GM21723 (cell line): Measurements from ENCODE around the gene MMP17.

Experiments
- ATAC-seq: cut with Tn5 transposase; IDR thresholded peaks from one replicate; pipeline ENCODE4 v1.9.1; 2021; ENCODE audit warnings: mild to moderate bottlenecking, moderate library complexity; ENCODE audit not compliant: unreplicated experiment

The MMP17 gene

GRCh38 chr12:131892711-131893604 lies 64.8 kb downstream of the MMP17 start:
- no peak for ATAC-seq

- no peak for ATAC-seq
Observed at GRCh38 chr12:131893605-131894312, 65.6 kb downstream of the MMP17 start.

- ATAC-seq = peak; percentile 80
Observed at GRCh38 chr12:131894313-131894860, 66.2 kb downstream of the MMP17 start, which contains the start of gene ULK1. Gene ULK1, plus strand, starts transcription at chr12:131894622. Its CDS starts 380 bp downstream, at chr12:131895002.

DNA sequence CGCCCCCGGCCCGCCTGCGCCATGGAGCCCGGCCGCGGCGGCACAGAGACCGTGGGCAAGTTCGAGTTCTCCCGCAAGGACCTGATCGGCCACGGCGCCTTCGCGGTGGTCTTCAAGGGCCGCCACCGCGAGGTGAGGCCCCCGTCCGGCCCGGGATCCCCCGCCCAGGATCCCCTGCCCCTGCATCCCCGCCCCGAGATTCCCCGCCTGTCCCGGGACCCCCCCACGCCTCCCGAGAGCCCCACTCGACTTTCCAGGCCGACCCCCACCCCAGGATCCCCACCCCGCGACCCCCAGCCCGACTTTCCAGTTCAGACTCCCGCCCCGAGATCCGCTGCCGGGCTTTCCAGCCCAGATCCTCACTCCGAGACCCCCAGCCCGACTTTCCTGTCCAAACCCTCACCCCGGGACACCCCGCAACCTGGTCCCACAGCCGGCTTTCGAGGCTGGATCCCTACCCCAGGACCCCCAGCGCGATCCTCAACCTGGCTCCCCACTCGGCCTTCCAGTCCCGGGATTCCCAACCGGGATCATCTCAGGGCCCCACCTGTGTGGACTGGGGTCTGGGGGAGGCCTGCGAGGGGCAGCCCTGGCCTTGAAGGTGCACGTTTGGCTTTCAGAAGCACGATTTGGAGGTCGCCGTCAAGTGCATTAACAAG lies 66.9 kb downstream of the MMP17 start:
- peak; percentile 4 for ATAC-seq

- ATAC-seq = peak; percentile 30
Observed at GRCh38 chr12:131895640-131896079, 67.5 kb downstream of the MMP17 start.

- peak; percentile 63 for ATAC-seq
Observed at GRCh38 chr12:131896080-131896810, 68.1 kb downstream of the MMP17 start.

DNA sequence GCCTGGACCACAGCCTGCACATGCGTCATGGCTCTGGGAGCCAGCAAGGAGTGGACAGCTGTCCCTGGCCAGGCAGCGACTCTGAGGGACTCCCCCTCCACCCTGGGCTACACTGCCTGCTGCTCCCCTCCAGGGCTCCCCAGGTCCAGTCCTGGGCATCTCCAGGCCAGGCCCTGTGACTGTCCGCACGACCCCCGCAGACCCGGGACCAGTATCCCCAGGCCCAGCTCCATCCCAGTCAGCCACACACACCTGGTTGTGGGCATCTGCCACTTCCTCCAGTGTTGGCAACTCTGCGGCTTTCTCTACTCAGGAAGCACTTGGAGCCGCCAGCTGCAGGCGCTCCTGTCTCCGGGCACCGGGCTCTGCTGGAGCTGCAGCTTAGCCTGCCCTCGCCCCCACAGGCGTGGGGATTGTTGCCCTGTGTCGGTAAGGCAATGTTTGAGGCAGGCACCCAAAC lies 68.6 kb downstream of the MMP17 start:
- no peak for ATAC-seq

DNA sequence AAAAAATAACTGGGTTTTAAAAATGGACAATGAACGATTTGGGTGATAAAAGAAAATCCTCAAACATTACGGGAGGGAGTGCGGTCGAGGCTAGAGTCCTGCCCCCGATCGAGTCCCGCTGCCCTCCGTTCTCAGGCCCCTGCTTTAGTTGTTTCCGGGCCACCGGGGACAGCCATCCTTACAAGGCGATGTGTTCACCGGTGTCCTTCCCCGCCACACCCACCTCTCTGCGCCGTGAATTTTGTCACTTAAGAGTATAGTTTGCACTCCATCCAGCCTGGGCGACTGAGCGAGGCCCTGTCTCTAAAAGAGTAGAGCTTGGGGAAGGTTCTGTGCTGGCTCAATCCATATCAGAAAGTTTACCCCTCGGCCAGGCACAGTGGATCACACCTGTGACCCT lies 69.1 kb downstream of the MMP17 start:
- ATAC-seq = no peak

- ATAC-seq = no peak
Observed at GRCh38 chr12:131897875-131898274, 69.7 kb downstream of the MMP17 start.

DNA sequence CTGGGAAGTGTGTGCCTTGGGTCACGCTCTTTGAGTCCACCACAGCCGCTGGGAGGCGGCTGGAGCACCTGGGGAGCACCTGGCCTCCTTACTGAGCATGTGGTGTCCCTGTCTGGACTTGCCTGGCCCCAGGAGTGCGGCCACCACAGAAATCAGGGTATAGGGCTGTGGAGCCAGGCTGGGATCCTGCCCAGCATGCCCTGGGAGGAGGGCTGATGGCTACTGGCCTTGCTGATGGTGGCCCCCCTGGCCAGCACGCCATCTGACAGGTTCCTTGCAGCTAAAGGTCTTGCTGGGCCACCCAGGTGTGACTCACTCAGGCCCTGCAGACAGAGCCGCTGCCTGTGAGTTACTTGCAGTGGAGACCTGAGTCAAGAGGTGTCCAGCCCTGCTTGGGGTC lies 72.2 kb downstream of the MMP17 start:
- no peak for ATAC-seq
